Parathyroid adenoma (tissue), 2 donors: ENCODE data around the gene GPC6.

ENCODE experiments used
- H2AFZ ChIP-seq: fragments of 300-600 bp; sonication (generic); one replicate; pipeline ENCODE4 v1.7.0; 2017; ENCODE audit warnings: antibody characterized with exemption, mild to moderate bottlenecking
- H3K27ac ChIP-seq: fragments of 300-600 bp; sonication (generic); one replicate; pipeline ENCODE4 v1.7.0; 2017
- H3K27me3 ChIP-seq: fragments of 300-600 bp; sonication (generic); one replicate; pipeline ENCODE4 v1.7.0; 2017; ENCODE audit warnings: low read length; ENCODE audit not compliant: control insufficient read depth, insufficient read depth
- H3K36me3 ChIP-seq: fragments of 300-600 bp; sonication (generic); one replicate; pipeline ENCODE4 v1.7.0; 2017; ENCODE audit warnings: low read length; ENCODE audit not compliant: control insufficient read depth, insufficient read depth
- H3K4me1 ChIP-seq: fragments of 300-600 bp; sonication (generic); one replicate; pipeline ENCODE4 v1.7.0; 2017; ENCODE audit warnings: control low read depth
- H3K4me2 ChIP-seq: fragments of 300-600 bp; sonication (generic); one replicate; pipeline ENCODE4 v1.7.0; 2017; ENCODE audit warnings: low read length
- H3K4me3 ChIP-seq: fragments of 300-600 bp; sonication (generic); one replicate; pipeline ENCODE4 v1.7.0; 2017; ENCODE audit warnings: low read depth, low read length
- H3K79me2 ChIP-seq: fragments of 300-600 bp; sonication (generic); one replicate; pipeline ENCODE4 v1.7.0; 2017; ENCODE audit warnings: control low read depth
- H3K9ac ChIP-seq: fragments of 300-600 bp; sonication (generic); one replicate; pipeline ENCODE4 v1.7.0; 2017; ENCODE audit warnings: mild to moderate bottlenecking
- H3K9me3 ChIP-seq: fragments of 300-600 bp; sonication (generic); one replicate; pipeline ENCODE4 v1.7.0; 2017; ENCODE audit warnings: low read length; ENCODE audit not compliant: control insufficient read depth
- TF ChIP-seq, protein P1 (sequence below): fragments of 300-600 bp; sonication (generic); IDR thresholded peaks from one replicate; pipeline ENCODE4 v1.7.0; 2017; ENCODE audit warnings: antibody characterized with exemption, mild to moderate bottlenecking
- donor health status: primary hyperparathyroidism.

Gene GPC6

DNA sequence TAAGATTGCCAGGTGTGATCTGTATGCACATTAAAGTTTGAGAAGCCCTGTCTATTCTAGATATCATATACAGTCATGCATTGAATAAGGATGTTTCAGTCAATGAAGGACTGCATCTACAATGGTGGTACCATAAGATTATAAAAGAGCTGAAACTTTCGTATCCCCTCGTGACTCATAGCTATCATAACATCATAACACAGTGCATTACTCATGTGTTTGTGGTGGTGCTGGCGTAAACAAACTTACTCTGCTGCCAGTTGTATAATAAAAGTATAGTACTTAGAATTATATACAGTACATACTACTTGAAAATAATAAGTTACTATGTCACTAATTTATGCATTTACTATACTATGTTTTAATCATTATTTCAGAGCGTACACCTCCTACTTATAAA is 489.3 kb downstream of the GPC6 start:
- no peak overlapping the region for H2AFZ ChIP-seq
- H3K27me3 ChIP-seq = no peaks in the 10 kb centered on the region
- H3K4me1 ChIP-seq = no peaks in the 10 kb centered on the region
- H3K4me2 ChIP-seq = no peak overlapping the region
- H3K36me3 ChIP-seq = no peaks in the 10 kb centered on the region
- H3K27ac ChIP-seq = no peak overlapping the region
- H3K9ac ChIP-seq = no peak overlapping the region
- no peaks in the 10 kb centered on the region for H3K79me2 ChIP-seq
- H3K9me3 ChIP-seq = no peaks in the 10 kb centered on the region
- TF ChIP-seq, protein P1, sequence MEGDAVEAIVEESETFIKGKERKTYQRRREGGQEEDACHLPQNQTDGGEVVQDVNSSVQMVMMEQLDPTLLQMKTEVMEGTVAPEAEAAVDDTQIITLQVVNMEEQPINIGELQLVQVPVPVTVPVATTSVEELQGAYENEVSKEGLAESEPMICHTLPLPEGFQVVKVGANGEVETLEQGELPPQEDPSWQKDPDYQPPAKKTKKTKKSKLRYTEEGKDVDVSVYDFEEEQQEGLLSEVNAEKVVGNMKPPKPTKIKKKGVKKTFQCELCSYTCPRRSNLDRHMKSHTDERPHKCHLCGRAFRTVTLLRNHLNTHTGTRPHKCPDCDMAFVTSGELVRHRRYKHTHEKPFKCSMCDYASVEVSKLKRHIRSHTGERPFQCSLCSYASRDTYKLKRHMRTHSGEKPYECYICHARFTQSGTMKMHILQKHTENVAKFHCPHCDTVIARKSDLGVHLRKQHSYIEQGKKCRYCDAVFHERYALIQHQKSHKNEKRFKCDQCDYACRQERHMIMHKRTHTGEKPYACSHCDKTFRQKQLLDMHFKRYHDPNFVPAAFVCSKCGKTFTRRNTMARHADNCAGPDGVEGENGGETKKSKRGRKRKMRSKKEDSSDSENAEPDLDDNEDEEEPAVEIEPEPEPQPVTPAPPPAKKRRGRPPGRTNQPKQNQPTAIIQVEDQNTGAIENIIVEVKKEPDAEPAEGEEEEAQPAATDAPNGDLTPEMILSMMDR = no peak
- no peak overlapping the region for H3K4me3 ChIP-seq

DNA sequence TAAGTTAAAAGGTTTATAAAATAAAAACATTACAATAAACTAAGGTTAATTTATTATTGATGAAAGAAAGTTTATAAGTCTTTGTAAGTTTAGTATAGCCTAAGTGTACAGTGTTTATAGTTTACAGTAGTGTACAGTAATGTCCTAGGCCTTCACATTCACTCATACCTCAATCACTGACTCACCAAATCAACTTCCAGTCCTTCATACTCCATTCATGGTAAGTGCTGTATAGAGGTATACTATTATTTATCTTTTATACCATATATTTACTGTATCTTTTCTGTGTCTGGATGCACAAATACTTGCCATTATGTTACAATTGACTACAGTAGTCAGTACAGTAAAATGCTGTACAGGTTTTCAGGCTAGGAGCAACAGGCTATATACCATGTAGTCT is 490.0 kb downstream of the GPC6 start:
- H3K27ac ChIP-seq = no peak overlapping the region
- H3K4me1 ChIP-seq = no peaks in the 10 kb centered on the region
- no peak overlapping the region for H3K4me2 ChIP-seq
- H3K4me3 ChIP-seq = no peak overlapping the region
- no peak overlapping the region for H3K9ac ChIP-seq
- H2AFZ ChIP-seq = no peak overlapping the region
- H3K36me3 ChIP-seq = no peaks in the 10 kb centered on the region
- H3K27me3 ChIP-seq = no peaks in the 10 kb centered on the region
- H3K9me3 ChIP-seq = no peaks in the 10 kb centered on the region
- TF ChIP-seq, protein P1 = no peak
- H3K79me2 ChIP-seq = no peaks in the 10 kb centered on the region

DNA sequence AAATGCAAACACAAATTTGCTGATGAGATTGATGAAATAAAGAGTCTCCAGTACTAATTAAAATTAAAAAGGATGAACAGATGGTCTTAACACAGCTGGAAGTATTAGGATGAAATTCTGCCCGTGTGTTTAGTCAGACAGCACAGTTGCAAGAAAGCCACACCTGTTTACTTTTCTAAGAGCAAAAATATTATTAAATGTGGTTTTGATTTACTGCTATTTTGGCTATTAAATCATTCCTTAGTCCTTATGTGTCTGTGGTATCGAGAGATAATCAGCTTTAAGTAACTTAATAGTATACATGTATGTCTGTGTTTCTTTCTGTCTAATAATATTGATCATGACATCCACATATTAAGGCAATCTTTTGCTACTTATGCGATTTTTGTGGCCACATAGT is 494.9 kb downstream of the GPC6 start:
- no peaks in the 10 kb centered on the region for H3K4me1 ChIP-seq
- no peak overlapping the region for H3K9ac ChIP-seq
- H3K9me3 ChIP-seq = no peaks in the 10 kb centered on the region
- H3K36me3 ChIP-seq = no peaks in the 10 kb centered on the region
- H3K79me2 ChIP-seq = no peaks in the 10 kb centered on the region
- TF ChIP-seq, protein P1 = no peak
- H3K27me3 ChIP-seq = no peaks in the 10 kb centered on the region
- H3K27ac ChIP-seq = no peak overlapping the region
- no peak overlapping the region for H3K4me3 ChIP-seq
- H2AFZ ChIP-seq = no peak overlapping the region
- no peak overlapping the region for H3K4me2 ChIP-seq

DNA sequence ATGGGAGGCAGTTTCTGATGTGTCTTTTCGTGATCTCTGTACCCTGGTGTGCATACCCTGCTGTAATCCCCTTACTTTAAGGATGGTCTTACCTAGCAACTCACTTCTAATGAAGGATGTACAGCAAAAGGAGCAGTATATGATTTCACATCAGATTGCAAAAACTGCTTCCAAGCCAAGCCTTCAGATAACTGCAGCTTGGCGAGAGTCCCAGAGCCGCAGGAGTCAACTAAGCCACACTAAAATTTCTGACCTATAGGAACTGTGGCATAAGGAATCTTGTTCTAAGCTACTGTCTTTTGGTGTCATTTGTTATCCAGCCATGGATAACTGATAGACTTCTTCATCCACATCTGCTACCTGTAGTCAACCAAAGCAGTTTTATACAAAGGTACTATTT is 496.7 kb downstream of the GPC6 start:
- Histone ChIP-seq H3K4me1 (no peaks in the 10 kb centered on the region), H3K9me3 (no peaks in the 10 kb centered on the region), H3K27ac (no peak overlapping the region), H2AFZ (no peak overlapping the region), H3K4me2 (no peak overlapping the region), H3K9ac (no peak overlapping the region), H3K4me3 (no peak overlapping the region), H3K27me3 (no peaks in the 10 kb centered on the region), H3K36me3 (no peaks in the 10 kb centered on the region), H3K79me2 (no peaks in the 10 kb centered on the region)
- TF ChIP-seq, protein P1 = no peak

DNA sequence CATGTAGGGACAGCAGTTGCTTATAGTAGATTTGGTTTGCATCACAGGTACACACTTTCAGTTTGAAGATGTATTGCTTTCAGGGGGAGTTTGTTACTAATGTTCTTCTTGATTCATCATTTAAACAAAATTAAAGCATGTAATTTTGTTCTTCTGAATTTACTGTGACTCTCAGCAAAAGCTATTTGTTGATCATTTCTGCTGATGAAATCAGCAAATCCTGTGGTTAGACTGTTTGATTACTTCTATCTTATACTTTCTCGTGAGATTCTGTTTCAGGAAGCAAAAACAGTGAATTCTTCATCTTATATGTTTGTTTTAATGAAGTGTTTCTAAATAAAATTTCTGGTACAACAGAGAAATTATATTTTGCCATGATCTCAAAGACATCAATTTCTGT is 497.6 kb downstream of the GPC6 start:
- no peaks in the 10 kb centered on the region for H3K9me3 ChIP-seq
- H3K4me2 ChIP-seq = no peak overlapping the region
- no peak overlapping the region for H2AFZ ChIP-seq
- H3K4me1 ChIP-seq = no peaks in the 10 kb centered on the region
- H3K27me3 ChIP-seq = no peaks in the 10 kb centered on the region
- no peak overlapping the region for H3K4me3 ChIP-seq
- no peaks in the 10 kb centered on the region for H3K79me2 ChIP-seq
- H3K9ac ChIP-seq = no peak overlapping the region
- no peaks in the 10 kb centered on the region for H3K36me3 ChIP-seq
- H3K27ac ChIP-seq = no peak overlapping the region
- TF ChIP-seq, protein P1 = no peak
